GM12875 (cell line): ENCODE results near the gene PRDM12.

ENCODE experiments used
- H3K4me3 ChIP-seq: one replicate; pipeline ENCODE4 v1.5.1; 2011; ENCODE audit warnings: low read depth, low read length, control low read depth
- TF ChIP-seq, protein P1 (sequence below): IDR thresholded peaks from 2 replicates; pipeline ENCODE4 v1.5.1; 2011; ENCODE audit warnings: low read depth, mild to moderate bottlenecking, control low read depth, inconsistent platforms, low read length, moderate library complexity, borderline replicate concordance; ENCODE audit not compliant: insufficient read depth

PRDM12 gene

DNA sequence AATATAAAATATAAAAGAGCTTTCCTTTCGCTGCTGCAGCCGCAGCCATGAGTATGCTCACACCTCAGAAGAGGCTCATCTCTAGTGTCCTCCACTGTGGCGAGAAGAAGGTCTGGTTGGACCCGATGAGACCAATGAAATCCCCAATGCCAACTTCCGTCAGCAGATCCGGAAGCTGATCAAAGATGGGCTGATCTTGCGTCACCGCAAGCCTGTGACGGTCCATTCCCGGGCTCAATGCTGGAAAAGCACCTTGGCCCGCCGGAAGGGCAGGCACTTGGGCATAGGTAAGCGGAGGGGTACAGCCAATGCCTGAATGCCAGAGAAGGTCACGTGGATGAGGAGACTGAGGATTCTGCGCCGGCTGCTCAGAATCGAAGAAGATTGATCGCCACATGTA, 12.6 kb upstream of the PRDM12 start:
- TF ChIP-seq, protein P1, sequence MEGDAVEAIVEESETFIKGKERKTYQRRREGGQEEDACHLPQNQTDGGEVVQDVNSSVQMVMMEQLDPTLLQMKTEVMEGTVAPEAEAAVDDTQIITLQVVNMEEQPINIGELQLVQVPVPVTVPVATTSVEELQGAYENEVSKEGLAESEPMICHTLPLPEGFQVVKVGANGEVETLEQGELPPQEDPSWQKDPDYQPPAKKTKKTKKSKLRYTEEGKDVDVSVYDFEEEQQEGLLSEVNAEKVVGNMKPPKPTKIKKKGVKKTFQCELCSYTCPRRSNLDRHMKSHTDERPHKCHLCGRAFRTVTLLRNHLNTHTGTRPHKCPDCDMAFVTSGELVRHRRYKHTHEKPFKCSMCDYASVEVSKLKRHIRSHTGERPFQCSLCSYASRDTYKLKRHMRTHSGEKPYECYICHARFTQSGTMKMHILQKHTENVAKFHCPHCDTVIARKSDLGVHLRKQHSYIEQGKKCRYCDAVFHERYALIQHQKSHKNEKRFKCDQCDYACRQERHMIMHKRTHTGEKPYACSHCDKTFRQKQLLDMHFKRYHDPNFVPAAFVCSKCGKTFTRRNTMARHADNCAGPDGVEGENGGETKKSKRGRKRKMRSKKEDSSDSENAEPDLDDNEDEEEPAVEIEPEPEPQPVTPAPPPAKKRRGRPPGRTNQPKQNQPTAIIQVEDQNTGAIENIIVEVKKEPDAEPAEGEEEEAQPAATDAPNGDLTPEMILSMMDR: no peak
- no peak overlapping the region for H3K4me3 ChIP-seq

DNA sequence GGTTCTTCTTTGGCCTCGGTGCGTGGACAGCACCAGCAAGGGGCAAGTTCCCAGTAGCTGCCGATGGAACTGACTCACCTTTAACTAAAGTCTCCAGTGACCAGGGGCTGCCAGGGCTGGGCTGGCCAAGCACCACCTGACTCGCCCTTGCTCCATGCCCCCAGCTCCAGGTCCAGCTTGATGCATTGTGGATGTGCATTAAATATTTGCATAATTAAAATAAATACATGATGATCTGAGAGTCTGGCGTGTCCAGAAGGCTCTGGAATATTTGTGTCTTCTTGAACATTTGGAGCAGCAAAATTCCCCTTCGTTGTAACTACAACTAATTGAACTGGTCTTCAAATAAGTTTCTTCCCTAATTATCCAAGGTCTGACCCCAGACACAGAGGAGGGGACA, 9.5 kb upstream of the PRDM12 start:
- H3K4me3 ChIP-seq: no peak overlapping the region
- TF ChIP-seq, protein P1: no peak

DNA sequence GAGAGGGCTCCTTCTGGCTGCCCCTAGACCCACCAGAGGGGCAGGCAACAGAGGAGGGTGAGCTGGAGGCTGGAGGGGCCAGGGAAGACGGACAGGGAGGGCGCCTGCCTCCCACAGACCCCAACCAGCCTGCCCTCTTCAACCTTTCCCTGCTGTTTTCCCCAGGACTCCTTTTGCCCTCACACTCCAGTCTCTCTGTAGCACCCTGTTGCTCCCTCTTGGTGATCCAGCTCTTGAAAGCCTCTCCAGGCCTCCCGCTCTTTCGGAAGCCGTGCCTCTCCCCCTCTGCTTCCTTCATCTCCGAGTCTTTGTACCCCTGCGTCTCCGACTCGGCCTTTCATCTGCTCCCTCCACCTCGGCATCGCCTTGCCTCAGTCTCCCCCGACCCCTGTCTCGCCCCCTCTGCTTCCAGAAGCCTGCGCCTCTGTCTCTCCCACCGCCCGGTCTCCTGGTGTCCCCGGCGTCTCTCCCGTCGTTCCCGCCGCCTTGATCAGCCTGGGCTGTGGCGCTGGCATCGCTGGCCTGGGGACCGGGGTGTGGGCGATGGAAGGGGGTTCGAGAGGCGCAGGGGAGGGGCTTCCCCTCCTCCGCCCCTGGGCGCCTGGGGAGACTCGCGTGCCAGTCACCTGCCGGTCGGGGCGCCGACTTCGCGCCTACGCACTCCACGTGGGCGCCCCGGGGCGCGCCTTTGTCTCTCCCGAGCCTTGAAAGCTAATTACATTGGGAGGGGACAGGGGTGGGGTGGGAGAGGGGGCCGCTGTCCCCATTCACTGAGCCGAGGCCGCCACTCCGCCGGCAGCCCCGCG, 5.3 kb upstream of the PRDM12 start:
- TF ChIP-seq, protein P1: no peak
- no peak overlapping the region for H3K4me3 ChIP-seq

DNA sequence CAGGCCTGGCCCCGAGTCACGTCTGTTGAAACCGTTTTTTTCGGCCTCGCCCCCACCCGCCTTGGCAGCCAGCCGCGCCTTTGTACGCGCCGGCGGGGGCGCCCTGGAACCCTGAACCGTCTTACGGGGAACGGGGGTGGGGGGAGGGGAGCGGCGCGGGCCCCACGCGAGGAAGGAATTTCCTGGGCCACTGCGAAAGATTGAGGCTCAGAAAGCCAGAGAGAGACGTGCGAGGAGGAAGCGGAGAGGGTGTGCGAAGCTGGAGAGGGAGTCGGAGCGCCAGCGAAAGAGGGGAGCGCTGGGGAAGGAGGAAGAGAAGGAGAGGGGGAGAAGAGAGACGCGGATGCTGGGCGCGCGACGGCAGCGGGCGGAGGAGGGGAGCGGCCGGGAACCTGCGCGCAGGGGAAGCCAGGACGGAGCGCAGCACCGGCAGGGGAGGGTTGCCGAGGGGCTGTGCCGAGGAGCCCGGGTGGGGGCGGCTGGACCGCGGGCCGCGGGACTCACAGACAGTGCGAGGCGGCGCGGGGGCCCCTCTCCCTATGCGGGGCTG, 4.6 kb upstream of the PRDM12 start:
- TF ChIP-seq, protein P1: no peak
- H3K4me3 ChIP-seq: no peak overlapping the region

DNA sequence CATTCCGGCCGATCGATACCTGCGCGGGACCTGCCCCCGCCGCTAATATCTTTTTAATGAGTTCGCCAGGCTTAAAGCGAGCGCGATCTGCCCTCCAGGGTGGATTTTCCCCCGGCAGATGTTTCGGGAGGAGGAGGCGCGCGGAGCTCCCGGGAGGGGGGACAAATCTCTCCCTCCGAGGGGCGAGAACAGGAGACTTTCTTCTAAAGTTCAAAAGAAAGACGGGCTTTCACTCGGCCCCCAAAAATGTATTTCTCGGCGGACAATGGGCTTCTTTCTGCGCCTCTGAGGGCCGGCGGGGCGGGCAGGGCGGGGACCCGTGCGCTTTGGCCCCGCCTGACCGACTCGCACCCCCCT, 4.1 kb upstream of the PRDM12 start:
- TF ChIP-seq, protein P1: no peak
- no peak overlapping the region for H3K4me3 ChIP-seq

DNA sequence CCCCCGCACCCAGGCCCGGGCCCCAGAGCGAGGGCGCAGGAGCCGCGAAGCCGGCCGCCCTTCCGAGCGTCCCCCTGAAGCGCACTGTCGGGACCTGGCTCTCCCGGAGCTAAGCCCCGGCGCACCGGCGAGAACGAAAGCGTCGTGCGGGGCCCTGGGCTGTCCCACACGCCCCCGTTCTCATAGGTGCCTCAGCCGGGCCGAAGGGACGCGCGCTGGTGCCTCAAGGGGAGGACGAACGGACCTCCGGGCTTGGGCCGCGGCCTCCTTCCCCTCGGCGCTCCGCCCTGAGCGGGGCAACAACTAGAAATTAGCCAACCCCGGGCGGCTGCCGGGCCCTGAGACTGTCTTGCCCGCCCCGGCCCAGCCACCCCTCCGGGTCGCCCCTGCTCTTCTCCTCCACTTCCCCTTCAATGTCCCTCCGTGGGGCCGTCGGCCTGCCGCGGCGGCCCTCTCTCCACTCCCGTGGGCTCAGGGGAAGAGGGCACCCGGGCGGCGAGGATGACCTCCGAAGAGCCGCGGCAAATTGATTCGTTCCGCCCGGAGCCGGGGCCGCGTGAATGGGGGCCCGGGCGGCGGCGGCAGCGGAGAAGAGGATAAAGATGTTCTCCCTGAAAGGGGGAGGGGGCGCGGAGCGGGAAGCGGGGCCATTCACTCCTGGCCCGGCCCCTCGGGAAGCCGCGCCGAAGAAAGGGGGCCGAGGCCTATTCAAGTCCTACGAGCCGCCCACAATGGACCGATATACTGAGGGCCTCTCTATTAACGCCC, 3.5 kb upstream of the PRDM12 start:
- H3K4me3 ChIP-seq: peak overlapping the region; percentile 10
- TF ChIP-seq, protein P1: no peak

DNA sequence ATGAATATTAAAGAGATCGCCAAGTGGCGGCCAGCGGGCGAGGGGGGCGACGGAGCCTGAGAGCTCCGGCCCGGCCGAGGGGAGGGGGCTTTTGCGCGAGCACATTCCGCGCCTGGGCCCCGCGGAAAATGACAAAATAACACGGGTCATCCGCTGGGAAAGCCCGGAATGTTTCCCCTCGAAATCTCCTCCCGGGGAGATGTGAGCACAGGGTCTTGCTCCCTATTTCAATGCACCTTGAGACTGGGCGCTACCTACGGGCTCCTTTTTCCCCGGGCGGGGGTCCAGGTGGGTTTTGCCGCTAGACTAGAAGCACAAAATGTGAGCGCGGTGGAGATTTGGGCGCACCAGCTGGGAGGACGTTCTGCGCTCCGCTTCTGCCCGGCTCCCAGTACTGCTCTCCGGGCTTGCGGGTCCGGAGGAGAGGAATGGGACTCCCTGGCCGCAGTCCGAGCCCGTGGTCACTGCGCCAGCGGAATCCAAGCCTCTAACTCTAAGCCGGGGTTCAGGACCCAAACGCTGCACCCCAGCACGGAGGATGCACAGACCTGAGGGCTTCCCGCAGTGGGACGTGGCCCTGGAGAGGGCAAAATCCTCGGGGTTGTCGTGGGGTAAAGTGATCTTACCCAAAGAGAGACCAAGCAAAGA, 2.8 kb upstream of the PRDM12 start:
- TF ChIP-seq, protein P1: no peak
- H3K4me3 ChIP-seq: no peak overlapping the region
